ENCODE data around the gene ZNF423. TPM values are rescaled to one million over a fixed set of nuclear protein-coding genes. Genes with fewer than 3 reads are reported as not detected.

The ZNF423 gene
- total RNA-seq, 2 experiments from 2014 or later = not detected

DNA sequence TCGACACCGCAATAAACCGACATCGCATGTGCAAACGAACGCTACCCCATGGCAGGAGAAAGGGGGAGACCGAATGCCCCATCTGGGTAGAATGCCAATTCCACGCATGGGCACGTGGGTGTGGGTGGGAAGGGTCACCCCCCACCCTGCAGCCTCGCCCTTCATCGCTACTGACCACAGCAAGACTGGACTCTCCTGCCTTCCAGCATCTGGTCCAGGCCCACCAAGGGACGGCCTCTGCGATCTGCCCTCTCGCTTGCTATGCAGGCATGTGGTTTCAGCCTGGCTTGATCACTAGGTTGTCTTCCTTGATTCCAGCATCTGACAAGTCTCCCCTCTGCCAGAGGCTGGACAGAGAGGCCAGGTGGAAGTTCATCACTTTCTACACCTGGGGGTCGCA lies 323.0 kb downstream of the ZNF423 start:
- ChIA-PET POLR2A (no interaction called here), CTCF (no interaction called here)
- no peak overlapping the region for H3K27ac Mint-ChIP-seq
- no peak for DNase-seq
- no peaks in the 10 kb centered on the region for H3K36me3 Mint-ChIP-seq (ENCODE audit: low read depth)
- H3K4me3 Mint-ChIP-seq = no peak overlapping the region
- ATAC-seq = no peak
- peaks cover 6% of the 10 kb centered on the region for H3K4me1 Mint-ChIP-seq (ENCODE audit: low read depth)
- H3K9me3 Mint-ChIP-seq = no peaks in the 10 kb centered on the region
- TF ChIP-seq, protein P1, sequence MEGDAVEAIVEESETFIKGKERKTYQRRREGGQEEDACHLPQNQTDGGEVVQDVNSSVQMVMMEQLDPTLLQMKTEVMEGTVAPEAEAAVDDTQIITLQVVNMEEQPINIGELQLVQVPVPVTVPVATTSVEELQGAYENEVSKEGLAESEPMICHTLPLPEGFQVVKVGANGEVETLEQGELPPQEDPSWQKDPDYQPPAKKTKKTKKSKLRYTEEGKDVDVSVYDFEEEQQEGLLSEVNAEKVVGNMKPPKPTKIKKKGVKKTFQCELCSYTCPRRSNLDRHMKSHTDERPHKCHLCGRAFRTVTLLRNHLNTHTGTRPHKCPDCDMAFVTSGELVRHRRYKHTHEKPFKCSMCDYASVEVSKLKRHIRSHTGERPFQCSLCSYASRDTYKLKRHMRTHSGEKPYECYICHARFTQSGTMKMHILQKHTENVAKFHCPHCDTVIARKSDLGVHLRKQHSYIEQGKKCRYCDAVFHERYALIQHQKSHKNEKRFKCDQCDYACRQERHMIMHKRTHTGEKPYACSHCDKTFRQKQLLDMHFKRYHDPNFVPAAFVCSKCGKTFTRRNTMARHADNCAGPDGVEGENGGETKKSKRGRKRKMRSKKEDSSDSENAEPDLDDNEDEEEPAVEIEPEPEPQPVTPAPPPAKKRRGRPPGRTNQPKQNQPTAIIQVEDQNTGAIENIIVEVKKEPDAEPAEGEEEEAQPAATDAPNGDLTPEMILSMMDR (IDR thresholded peaks at IDR 0.05) = no peak
- intact Hi-C loops (cut with micrococcal nuclease) = no loop called here
- H3K27me3 Mint-ChIP-seq = no peaks in the 10 kb centered on the region

- H3K36me3 Mint-ChIP-seq (ENCODE audit: low read depth) = no peaks in the 10 kb centered on the region
- POLR2A ChIA-PET = no interaction called here
- TF ChIP-seq, protein P1 (IDR thresholded peaks at IDR 0.05) = no peak
Observed at GRCh38 chr16:49531931-49532840, 323.7 kb downstream of the ZNF423 start.

GRCh38 chr16:49531425-49531824 lies 324.5 kb downstream of the ZNF423 start:
- POLR2A ChIA-PET = no interaction called here
- no peaks in the 10 kb centered on the region for H3K27me3 Mint-ChIP-seq
- H3K27ac Mint-ChIP-seq = no peak overlapping the region
- DNase-seq = no peak
- no peak for ATAC-seq
- H3K9me3 Mint-ChIP-seq = no peaks in the 10 kb centered on the region
- no peak overlapping the region for H3K4me3 Mint-ChIP-seq
- TF ChIP-seq, protein P1 (IDR thresholded peaks at IDR 0.05) = no peak
- peaks cover 9% of the 10 kb centered on the region for H3K4me1 Mint-ChIP-seq (ENCODE audit: low read depth)
- H3K36me3 Mint-ChIP-seq (ENCODE audit: low read depth) = no peaks in the 10 kb centered on the region
- intact Hi-C loops (cut with micrococcal nuclease) = no loop called here
- CTCF ChIA-PET = no interaction called here

More at GRCh38 chr16:49531931-49532840, 323.7 kb downstream of the ZNF423 start:
- no peaks in the 10 kb centered on the region for H3K9me3 Mint-ChIP-seq
- no peak overlapping the region for H3K27ac Mint-ChIP-seq
- no peaks in the 10 kb centered on the region for H3K27me3 Mint-ChIP-seq
- CTCF ChIA-PET = no interaction called here
- H3K4me1 Mint-ChIP-seq (ENCODE audit: low read depth) = peaks cover 9% of the 10 kb centered on the region
- H3K4me3 Mint-ChIP-seq = no peak overlapping the region
- intact Hi-C loops (cut with micrococcal nuclease) = no loop called here
- ATAC-seq (no peak), DNase-seq (no peak)

- TF ChIP-seq, protein P1 (IDR thresholded peaks at IDR 0.05) = no peak
Observed at GRCh38 chr16:49530427-49530970, 325.4 kb downstream of the ZNF423 start.

GRCh38 chr16:49529411-49530045 lies 326.4 kb downstream of the ZNF423 start:
- ChIA-PET CTCF (no interaction called here), POLR2A (no interaction called here)
- H3K27me3 Mint-ChIP-seq = no peaks in the 10 kb centered on the region
- H3K9me3 Mint-ChIP-seq = no peaks in the 10 kb centered on the region
- ATAC-seq = no peak
- DNase-seq = no peak
- no peaks in the 10 kb centered on the region for H3K36me3 Mint-ChIP-seq (ENCODE audit: low read depth)
- TF ChIP-seq, protein P1 (IDR thresholded peaks at IDR 0.05) = no peak
- intact Hi-C loops (cut with micrococcal nuclease) = no loop called here
- no peak overlapping the region for H3K27ac Mint-ChIP-seq
- H3K4me1 Mint-ChIP-seq (ENCODE audit: low read depth) = peaks cover 9% of the 10 kb centered on the region
- no peak overlapping the region for H3K4me3 Mint-ChIP-seq

More at GRCh38 chr16:49530427-49530970, 325.4 kb downstream of the ZNF423 start:
- no peak overlapping the region for H3K4me3 Mint-ChIP-seq
- CTCF ChIA-PET = no interaction called here
- no peaks in the 10 kb centered on the region for H3K27me3 Mint-ChIP-seq
- intact Hi-C loops (cut with micrococcal nuclease) = no loop called here
- peaks cover 9% of the 10 kb centered on the region for H3K4me1 Mint-ChIP-seq (ENCODE audit: low read depth)
- no peaks in the 10 kb centered on the region for H3K9me3 Mint-ChIP-seq
- H3K36me3 Mint-ChIP-seq (ENCODE audit: low read depth) = no peaks in the 10 kb centered on the region
- no peak overlapping the region for H3K27ac Mint-ChIP-seq
- no peak for DNase-seq
- POLR2A ChIA-PET = no interaction called here
- no peak for ATAC-seq

Measured in activated CD8-positive, alpha-beta T cell treated with anti-CD3 and anti-CD28 coated beads for 36 hours (primary cell).